ENCODE data around the gene ZDHHC7.

Gene ZDHHC7

GRCh38 chr16:84931107-84931494 is 80.2 kb downstream of the ZDHHC7 start:
- no peak for DNase-seq (ENCODE audit: low read depth, low spot score)
- H3K4me3 ChIP-seq (ENCODE audit: low read depth, low read length), result no peak overlapping the region
- no peak for TF ChIP-seq CTCF (IDR thresholded peaks at IDR 0.05; ENCODE audit: insufficient read depth, low read length, missing control alignments)
- POLR2A ChIA-PET, result no interaction called here
- CTCF ChIA-PET, result interaction anchor here (0.9 to 2.7 kb wide), 3 partner anchors 9 to 177 kb away, joined by 3 to 9 read pairs (median 5); no protein-coding TSS in a partner anchor

GRCh38 chr16:84930298-84931106 is 80.8 kb downstream of the ZDHHC7 start:
- ChIA-PET CTCF (interaction anchor here (0.9 to 2.7 kb wide), 5 partner anchors 9 to 176 kb away, joined by 3 to 9 read pairs (median 6); no protein-coding TSS in a partner anchor), POLR2A (no interaction called here)
- H3K4me3 ChIP-seq (ENCODE audit: low read depth, low read length), result no peak overlapping the region
- no peak for TF ChIP-seq CTCF (IDR thresholded peaks at IDR 0.05; ENCODE audit: insufficient read depth, low read length, missing control alignments)
- DNase-seq (ENCODE audit: low read depth, low spot score), result no peak

GRCh38 chr16:84929421-84930297 is 81.7 kb downstream of the ZDHHC7 start:
- POLR2A ChIA-PET, result no interaction called here
- CTCF ChIA-PET, result interaction anchor here (0.9 to 2.4 kb wide), 6 partner anchors 9 to 192 kb away, joined by 3 to 7 read pairs (median 6); no protein-coding TSS in a partner anchor
- no peak for DNase-seq (ENCODE audit: low read depth, low spot score)
- H3K4me3 ChIP-seq (ENCODE audit: low read depth, low read length), result no peak overlapping the region
- no peak for TF ChIP-seq CTCF (IDR thresholded peaks at IDR 0.05; ENCODE audit: insufficient read depth, low read length, missing control alignments)

GRCh38 chr16:84928679-84929420 is 82.5 kb downstream of the ZDHHC7 start:
- DNase-seq (ENCODE audit: low read depth, low spot score), result no peak
- no peak overlapping the region for H3K4me3 ChIP-seq (ENCODE audit: low read depth, low read length)
- TF ChIP-seq CTCF (IDR thresholded peaks at IDR 0.05; ENCODE audit: insufficient read depth, low read length, missing control alignments), result no peak
- POLR2A ChIA-PET, result no interaction called here
- CTCF ChIA-PET, result interaction anchor here (0.9 to 2.4 kb wide), 6 partner anchors 8 to 191 kb away, joined by 3 to 7 read pairs (median 6); no protein-coding TSS in a partner anchor

- ChIA-PET POLR2A (no interaction called here), CTCF (interaction anchor here (0.8 to 3.4 kb wide), 8 partner anchors 7 to 190 kb away, joined by 4 to 32 read pairs (median 10); no protein-coding TSS in a partner anchor)
- no peak for DNase-seq (ENCODE audit: low read depth, low spot score)
- no peak overlapping the region for H3K4me3 ChIP-seq (ENCODE audit: low read depth, low read length)
- TF ChIP-seq CTCF (IDR thresholded peaks at IDR 0.05; ENCODE audit: insufficient read depth, low read length, missing control alignments), result no peak
These were observed 83.4 kb downstream of the ZDHHC7 start for GRCh38 chr16:84927621-84928591.
